ENCODE results near the gene GABBR2. TPM values are rescaled to one million over a fixed set of nuclear protein-coding genes. Genes with fewer than 3 reads are reported as not detected.

GABBR2 gene
- polyA plus RNA-seq, 1 of the 3 experiments (the other 2 are of a cell fraction) = not detected

DNA sequence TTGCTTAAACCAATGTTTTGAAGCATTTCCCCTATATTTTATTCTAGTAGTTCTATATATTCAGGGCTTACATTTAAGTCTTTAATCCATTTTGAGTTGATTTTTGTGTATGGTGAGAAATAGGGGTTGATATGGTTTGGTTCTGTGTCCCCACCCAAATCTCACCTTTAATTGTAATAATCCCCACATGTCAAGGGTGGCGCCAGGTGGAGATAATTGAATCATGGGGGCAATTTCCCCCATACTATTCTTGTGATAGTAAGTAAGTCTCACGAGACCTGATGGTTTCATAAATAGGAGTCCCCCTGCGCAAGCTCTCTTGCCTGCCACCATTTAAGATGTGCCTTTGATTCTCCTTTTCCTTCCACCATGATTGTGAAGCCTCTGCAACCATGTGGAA lies 361.1 kb downstream of the GABBR2 start (continued):
- TF ChIP-seq, protein P1, sequence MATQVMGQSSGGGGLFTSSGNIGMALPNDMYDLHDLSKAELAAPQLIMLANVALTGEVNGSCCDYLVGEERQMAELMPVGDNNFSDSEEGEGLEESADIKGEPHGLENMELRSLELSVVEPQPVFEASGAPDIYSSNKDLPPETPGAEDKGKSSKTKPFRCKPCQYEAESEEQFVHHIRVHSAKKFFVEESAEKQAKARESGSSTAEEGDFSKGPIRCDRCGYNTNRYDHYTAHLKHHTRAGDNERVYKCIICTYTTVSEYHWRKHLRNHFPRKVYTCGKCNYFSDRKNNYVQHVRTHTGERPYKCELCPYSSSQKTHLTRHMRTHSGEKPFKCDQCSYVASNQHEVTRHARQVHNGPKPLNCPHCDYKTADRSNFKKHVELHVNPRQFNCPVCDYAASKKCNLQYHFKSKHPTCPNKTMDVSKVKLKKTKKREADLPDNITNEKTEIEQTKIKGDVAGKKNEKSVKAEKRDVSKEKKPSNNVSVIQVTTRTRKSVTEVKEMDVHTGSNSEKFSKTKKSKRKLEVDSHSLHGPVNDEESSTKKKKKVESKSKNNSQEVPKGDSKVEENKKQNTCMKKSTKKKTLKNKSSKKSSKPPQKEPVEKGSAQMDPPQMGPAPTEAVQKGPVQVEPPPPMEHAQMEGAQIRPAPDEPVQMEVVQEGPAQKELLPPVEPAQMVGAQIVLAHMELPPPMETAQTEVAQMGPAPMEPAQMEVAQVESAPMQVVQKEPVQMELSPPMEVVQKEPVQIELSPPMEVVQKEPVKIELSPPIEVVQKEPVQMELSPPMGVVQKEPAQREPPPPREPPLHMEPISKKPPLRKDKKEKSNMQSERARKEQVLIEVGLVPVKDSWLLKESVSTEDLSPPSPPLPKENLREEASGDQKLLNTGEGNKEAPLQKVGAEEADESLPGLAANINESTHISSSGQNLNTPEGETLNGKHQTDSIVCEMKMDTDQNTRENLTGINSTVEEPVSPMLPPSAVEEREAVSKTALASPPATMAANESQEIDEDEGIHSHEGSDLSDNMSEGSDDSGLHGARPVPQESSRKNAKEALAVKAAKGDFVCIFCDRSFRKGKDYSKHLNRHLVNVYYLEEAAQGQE (IDR thresholded peaks at IDR 0.05; ENCODE audit: low read depth, low read length) = no peak
- TF ChIP-seq FOSL2 (IDR thresholded peaks at IDR 0.05; ENCODE audit: borderline replicate concordance, low read depth) (no peak), FOXJ3 (CRISPR knock-in tag; IDR thresholded peaks at IDR 0.05) (no peak), PBX3 (IDR thresholded peaks at IDR 0.05) (no peak), FOXM1 (IDR thresholded peaks at IDR 0.05; ENCODE audit: low read depth) (no peak), CHD2 (IDR thresholded peaks at IDR 0.05; ENCODE audit: low read length, partially characterized antibody) (no peak), YY1 (IDR thresholded peaks at IDR 0.05; ENCODE audit: low read depth) (no peak)
- TF ChIP-seq, protein P2, sequence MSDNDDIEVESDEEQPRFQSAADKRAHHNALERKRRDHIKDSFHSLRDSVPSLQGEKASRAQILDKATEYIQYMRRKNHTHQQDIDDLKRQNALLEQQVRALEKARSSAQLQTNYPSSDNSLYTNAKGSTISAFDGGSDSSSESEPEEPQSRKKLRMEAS (IDR thresholded peaks at IDR 0.05; ENCODE audit: low read depth) = no peak

- no peaks in the 10 kb centered on the region for H3K9me2 ChIP-seq
- no peaks in the 10 kb centered on the region for H4K20me1 ChIP-seq (ENCODE audit: insufficient read depth)
- ChIA-PET POLR2A (no interaction called here), CTCF (interaction anchor here (1.2 to 1.3 kb wide), 3 partner anchors 18 to 29 kb away, joined by 3 to 4 read pairs (median 3); no protein-coding TSS in a partner anchor)
- no peak overlapping the region for H3K4me3 ChIP-seq (ENCODE audit: low read depth in 2 of 2, low read length in 1 of 2)
- DNase-seq = no peak
- H3K4me2 ChIP-seq = no peak overlapping the region
- no peak overlapping the region for H3K27ac ChIP-seq (ENCODE audit: low read depth in 2 of 2, low read length in 1 of 2)
- no peaks in the 10 kb centered on the region for H3K36me3 ChIP-seq (replicated peaks in 1 of 2; ENCODE audit: control insufficient read depth in 1 of 2, insufficient read depth in 2 of 2, low read length in 1 of 2)
- no peaks in the 10 kb centered on the region for H3K79me2 ChIP-seq (ENCODE audit: insufficient read depth)
- WGBS (ENCODE audit: low lambda C conversion rate) = 15% methylated on average over 6 of the region's 6 CpGs
- H3K27me3 ChIP-seq (ENCODE audit: insufficient read depth) = peaks cover 14% of the 10 kb centered on the region; the same call in 1 of the 2 replicates
- no peaks in the 10 kb centered on the region for H3K9me3 ChIP-seq
- TF ChIP-seq USF2 (IDR thresholded peaks at IDR 0.05; ENCODE audit: borderline replicate concordance, low read depth, low read length) (no peak), RXRA (IDR thresholded peaks at IDR 0.05; ENCODE audit: borderline replicate concordance, low read depth) (no peak), JUND (IDR thresholded peaks at IDR 0.05) (no peak), RFX5 (IDR thresholded peaks at IDR 0.05; ENCODE audit: low read length) (no peak), SMC3 (IDR thresholded peaks at IDR 0.05; ENCODE audit: low read depth, low read length) (no peak), TCF12 (IDR thresholded peaks at IDR 0.05) (no peak), NFIC (IDR thresholded peaks at IDR 0.05; ENCODE audit: borderline replicate concordance) (no peak), USF1 (IDR thresholded peaks at IDR 0.05; ENCODE audit: borderline replicate concordance, low read depth) (no peak), EZH2phosphoT487 (IDR thresholded peaks at IDR 0.05; ENCODE audit: borderline replicate concordance, low read depth) (no peak), MXI1 (IDR thresholded peaks at IDR 0.05; ENCODE audit: low read depth, low read length) (no peak)
- TF ChIP-seq, protein P1 (IDR thresholded peaks at IDR 0.05; ENCODE audit: low read depth, low read length) = no peak
- TF ChIP-seq, protein P3, sequence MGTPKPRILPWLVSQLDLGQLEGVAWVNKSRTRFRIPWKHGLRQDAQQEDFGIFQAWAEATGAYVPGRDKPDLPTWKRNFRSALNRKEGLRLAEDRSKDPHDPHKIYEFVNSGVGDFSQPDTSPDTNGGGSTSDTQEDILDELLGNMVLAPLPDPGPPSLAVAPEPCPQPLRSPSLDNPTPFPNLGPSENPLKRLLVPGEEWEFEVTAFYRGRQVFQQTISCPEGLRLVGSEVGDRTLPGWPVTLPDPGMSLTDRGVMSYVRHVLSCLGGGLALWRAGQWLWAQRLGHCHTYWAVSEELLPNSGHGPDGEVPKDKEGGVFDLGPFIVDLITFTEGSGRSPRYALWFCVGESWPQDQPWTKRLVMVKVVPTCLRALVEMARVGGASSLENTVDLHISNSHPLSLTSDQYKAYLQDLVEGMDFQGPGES (IDR thresholded peaks at IDR 0.05; ENCODE audit: low read depth, low read length) = no peak
- no peaks in the 10 kb centered on the region for H3F3A ChIP-seq (replicated peaks; ENCODE audit: insufficient read depth)
- H3K9ac ChIP-seq = no peak overlapping the region
- no peak overlapping the region for H2AFZ ChIP-seq (ENCODE audit: low read depth)
- peaks cover 0 to 2% of the 10 kb centered on the region in 2 experiments; a peak in 1 of 4 replicates for H3K4me1 ChIP-seq (ENCODE audit: control insufficient read depth in 1 of 2, insufficient read depth in 2 of 2, low read depth in 1 of 2, low read length in 1 of 2)
These were observed 363.7 kb downstream of the GABBR2 start for GRCh38 chr9:98345011-98345410.
